Astrocyte of the hippocampus (primary cell): Measurements from ENCODE around the gene OR11A1.
"Not testable (repeated sequence)": the region's sequence is repeated elsewhere in the genome, so short reads cannot be mapped to it uniquely, and the experiment has no call there.

ENCODE experiments used
- DNase-seq: peaks from one replicate; pipeline ENCODE4 v3.0.0; 2011; ENCODE audit warnings: low read depth, low spot score

The OR11A1 gene

DNA sequence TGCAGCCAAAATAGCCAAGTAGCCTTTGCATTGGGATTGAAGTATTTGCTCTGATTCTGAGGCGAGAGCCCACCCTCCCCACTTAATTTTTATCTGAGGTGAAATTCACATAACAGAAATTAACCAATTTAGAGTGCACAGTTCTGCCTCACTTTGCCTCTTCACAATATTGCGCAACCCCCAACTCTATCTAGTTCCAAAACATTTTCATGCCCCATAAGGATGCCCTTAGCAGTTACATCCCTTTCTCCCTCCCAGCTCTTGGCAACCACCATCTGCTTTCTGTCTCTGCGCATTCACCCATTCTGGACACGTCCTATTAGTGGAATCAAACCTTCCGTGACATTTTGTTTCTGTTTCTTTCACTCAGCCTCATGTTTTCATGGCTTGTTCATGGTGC, 21.9 kb upstream of the OR11A1 start:
- DNase-seq: no peak

DNA sequence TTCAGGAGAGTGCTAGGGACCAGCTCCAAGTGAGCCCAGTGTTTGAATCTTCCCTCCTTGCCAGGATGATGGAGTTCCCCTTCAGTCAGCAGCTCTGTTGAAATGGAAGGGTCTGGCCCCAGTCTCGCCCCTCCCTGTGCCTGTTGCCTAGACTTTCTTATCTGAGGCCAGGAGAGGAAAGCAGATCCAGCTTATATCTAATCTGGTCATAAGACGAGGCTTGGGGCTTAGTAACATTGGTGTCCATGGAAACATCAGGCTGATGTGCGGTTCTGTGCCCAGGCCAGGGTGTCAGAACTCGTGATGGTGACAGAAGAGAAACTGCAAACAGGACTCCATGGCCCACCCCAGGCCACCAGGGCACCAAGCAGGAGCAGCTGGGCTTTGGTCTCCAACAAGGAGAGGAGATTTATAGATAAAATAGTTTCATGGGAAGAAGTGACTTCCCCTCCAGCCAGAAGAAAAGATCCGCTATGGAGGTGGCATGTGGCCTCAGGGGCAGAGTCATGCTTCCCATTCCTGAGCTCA, 21.1 kb upstream of the OR11A1 start:
- DNase-seq: no peak

DNA sequence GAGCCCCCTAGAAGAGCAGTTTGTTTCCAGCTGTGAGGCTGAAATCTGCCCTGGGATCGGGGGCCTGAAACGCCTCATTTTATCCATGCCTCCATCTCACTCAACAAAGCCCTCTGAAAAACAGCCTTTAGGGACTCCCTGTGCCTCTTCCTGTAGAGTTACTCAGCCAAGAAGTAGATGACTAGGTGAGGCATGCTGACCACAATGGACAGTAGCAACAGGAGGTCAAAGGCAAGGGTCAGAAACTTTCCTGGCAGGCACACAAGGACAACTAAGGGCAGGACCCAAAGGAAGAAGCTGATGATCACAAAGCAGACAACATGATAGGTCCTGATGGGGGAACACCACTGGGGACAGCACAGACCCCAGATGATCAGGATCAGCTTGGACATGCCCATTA, 18.1 kb upstream of the OR11A1 start:
- no peak for DNase-seq

DNA sequence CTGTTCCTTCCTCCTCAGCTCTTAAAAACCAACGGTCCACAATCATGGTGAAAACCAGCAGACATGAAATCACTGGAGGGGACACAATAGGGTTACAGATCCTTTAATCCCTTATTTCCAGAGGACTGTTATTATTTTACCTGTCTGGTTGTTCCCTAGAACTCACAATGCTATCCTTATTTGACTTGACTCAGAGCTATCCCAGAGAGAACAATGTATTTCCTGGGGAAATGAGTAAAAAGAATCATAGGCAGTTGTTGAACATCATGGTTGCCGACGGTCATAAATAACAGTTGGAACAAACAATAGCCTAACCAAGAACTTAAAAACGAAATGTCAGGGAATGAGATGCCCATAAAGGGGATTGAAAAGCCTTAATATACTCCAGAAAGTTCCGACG, 9.4 kb upstream of the OR11A1 start:
- no peak for DNase-seq

DNA sequence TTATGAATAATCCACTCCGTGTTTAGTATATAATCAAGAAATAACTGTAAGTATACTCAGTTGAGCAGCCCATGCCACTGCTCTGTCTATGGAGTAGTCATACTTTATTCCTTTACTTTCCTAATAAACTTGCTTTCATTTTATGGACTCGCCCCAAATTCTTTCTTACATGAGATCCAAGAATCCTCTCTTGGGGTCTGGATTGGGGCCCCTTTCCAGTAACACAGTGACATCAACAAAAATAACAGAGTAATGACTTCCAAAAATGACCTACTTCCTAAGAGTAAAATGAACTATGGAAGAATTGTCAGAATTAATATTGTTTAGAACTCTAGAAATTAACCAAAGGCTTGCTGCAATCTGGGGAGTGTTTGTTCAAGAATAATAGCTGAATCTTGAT, 8.9 kb upstream of the OR11A1 start:
- no peak for DNase-seq

DNA sequence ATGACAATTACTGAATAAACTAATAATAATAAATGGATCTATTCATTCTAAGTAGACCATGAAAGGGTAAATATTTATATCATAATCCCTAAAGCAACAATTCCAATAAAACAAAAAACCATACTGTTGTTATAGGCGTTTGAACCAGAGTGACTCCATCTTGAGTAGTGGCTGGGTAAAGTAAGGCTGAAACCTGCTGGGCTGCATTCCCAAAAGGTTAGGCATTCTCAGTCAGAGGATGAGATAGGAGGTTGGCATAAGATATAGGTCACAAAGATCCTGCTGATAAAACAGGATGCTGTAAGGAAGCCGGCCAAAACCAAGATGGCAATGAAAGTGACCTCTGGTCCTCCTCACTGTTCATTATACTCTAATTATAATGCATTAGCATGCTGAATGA, 8.4 kb upstream of the OR11A1 start:
- no peak for DNase-seq

DNA sequence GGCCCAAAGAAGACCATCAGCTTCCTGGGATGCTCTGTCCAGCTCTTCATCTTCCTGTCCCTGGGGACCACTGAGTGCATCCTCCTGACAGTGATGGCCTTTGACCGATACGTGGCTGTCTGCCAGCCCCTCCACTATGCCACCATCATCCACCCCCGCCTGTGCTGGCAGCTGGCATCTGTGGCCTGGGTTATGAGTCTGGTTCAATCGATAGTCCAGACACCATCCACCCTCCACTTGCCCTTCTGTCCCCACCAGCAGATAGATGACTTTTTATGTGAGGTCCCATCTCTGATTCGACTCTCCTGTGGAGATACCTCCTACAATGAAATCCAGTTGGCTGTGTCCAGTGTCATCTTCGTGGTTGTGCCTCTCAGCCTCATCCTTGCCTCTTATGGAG, 5.2 kb upstream of the OR11A1 start:
- DNase-seq: no peak

DNA sequence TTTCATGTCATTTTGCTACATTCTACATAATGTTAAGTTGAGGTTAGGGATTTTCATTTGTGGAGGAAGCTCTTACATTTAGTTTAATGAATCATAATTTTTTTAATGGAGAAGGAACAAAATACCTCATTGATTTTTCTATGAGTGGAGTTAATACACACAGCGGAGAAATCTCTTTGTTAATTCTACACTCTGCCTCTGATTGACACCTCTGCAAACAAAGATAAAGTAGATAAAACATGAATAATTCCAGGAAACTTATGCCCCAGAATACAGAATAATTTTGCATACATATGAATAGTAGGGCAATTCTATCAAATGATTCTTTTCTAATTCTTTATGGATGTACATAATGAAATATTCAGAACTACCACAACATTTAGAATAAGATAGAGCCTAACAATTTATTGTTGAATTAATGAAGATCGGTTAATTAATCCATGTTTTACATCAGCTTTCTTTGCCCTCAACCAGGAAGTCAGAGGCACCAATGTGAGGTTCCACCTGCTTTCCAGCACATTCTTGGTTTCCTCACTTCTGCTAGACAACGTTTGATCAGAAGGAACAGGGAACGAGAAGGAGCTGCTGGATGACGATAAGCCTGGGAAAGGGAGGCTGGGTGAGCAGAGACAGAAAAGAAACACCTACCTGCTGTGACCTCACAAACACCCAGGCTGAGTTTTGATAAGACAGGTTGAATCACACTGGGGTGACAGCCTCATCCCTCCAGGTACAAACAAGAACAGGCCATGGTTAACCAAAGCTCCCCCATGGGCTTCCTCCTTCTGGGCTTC, 4.3 kb upstream of the OR11A1 start:
- no peak for DNase-seq

DNA sequence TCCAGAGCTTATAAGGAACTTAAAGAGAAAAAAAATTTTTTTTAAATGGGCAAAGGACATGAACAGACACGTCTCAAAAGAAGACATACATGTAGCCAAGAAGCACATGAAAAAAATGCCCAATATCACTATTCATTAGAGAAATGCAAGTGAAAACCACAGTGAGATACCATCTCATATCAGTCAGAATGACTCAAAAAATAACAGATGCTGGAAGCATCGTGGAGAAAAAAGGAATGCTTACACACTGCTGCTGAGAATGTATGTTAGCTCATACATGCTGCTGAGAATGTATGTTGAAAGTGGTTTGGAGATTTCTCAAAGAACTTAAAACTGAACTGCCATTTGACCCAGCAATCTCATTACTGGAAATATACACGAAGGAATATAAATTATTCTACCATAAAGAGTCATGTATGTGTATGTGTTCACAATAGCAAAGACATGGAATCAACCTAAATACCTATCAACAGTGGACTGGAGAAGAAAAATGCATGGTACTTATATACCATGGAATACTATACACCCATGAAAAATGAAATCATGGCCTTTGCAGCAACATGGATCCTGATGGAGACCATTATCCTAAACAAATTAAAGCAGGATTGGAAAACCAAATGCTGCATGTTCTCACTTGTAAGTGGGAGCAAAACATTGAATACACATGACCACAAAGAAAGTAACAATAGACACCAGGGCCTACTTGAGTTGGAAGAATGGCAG, 5.2 kb downstream of the OR11A1 start:
- DNase-seq: no peak

DNA sequence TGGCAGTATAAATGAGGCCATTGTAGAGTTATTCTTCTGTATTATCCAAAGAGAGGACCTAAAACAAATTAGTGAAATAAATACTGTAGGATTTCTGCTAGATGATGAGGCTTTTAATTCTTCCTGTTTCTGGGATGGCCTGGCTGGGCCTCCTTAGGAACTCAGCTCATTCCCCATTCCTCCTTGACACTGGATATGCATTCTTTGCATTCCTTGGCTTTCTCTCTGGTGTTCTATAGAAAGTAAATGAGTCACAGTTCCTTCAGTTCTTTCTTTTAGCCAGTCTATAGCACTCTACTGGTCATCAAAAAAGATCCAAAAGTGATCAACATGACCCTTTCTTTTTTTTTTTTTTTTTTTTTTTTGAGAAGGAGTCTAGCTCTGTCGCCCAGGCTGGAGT, 9.2 kb downstream of the OR11A1 start:
- peak; percentile 3 for DNase-seq

DNA sequence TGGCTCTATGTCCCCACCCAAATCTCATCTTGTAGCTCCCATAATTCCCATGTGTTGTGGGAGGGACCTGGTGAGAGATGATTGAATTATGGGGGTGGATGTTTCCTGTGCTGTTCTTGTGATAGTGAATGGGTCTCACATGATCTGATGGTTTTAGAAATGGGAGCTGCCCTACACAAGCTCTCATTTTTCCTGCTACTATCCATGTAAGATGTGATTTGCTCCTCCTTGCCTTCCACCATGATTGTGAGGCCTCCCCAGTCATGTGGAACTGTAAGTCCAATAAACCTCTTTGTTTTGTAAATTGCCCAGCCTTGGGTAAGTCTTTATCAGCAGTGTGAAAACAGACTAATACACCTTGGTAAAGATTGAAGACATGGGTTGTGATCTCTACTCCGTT, 12.8 kb downstream of the OR11A1 start:
- DNase-seq: not testable (repeated sequence)

DNA sequence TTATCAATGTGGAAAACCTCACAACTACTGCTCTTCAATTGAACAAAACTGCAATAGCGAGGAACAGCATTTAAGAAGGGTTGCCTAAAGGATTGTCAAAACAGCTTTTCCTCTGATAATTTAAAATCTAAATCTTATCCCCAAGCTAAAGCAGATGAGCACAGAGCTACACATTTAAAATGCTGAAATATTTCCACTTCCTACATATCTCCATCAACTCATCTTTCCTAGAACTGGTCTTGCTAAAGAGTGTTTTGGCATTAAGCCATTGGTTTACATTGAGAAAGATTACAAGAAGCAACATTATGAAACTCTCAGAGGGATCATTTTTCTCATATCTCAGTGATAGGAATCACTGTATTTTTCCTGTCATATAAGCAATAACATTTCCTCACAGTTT, 14.2 kb downstream of the OR11A1 start:
- DNase-seq: no peak

DNA sequence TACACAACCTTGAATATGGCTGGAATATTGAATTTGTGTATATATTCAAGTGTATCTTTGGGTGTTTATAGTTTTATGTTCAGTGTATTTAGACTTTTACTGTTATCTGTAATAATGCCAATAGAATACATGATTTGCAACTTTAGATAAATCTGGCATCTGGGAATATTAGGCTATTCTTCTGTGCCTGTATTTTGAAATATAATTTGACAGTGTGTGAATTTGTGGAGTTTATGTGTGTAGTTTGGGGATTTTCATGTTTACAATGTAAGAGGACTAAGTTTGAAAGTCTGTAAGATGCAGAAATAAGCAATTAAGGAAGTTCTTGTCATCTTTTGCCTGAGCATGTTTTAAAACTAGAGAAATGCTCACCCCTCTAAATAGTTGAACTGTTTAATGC, 17.9 kb downstream of the OR11A1 start, which contains the start of gene OR10C1:
Gene OR10C1, plus strand, starts transcription at position 301 of the 400 bp plus-strand sequence. CDS start 710 bp downstream, outside the sequence.
- DNase-seq: no peak

DNA sequence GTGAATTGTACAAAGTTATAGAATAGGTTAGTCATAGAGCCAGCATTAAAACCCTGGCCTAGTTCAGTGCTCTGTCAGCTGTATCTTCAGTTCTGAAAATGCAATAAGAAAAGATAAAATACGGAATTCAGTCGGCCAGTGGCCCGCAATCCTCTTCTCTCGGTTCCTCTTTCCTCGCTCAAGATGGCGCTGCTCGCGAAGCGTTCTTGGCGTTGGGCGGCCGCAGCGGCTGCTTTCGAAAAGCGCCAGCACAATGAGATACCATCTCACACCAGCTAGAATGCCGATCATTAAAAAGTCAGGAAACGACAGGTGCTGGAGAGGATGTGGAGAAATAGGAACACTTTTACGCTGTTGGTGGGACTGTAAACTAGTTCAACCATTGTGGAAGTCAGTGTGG, 20.1 kb downstream of the OR11A1 start:
- not testable (repeated sequence) for DNase-seq

DNA sequence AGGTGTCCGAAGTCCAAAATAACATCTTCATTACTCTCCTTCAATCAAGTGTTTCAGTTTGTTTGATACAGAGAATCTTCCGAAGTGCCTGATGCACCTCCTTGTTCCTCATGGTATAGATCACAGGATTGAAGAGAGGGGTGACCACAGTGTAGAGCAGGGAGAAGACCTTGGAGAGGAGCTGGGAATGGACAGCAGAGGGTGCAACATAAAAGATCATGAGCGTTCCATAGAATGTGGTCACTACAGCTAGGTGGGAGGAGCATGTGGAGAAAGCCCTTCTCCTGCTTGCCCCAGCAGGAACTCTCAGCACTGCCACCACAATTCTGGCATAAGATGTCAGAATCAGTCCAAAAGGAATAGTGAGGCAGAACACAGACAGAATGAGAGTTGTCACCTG, 30.2 kb downstream of the OR11A1 start:
- no peak for DNase-seq

DNA sequence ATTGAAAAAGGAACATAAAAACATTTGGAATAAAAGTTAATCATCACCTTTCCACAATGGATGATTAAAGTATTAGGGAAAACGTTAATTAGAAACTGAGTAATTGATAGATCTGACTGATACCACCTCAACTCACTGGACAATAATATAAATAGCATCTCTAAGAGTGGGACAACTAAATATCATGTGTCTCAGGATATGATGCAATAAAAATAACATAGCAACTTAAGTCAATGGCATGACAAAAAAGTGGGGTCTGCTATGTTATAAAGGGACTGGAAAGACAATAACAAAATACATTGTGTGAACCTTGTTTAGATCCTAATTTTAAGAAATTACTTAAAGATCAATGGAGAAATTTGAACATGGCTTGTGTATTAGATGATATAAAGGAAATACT, 31.8 kb downstream of the OR11A1 start:
- no peak for DNase-seq

DNA sequence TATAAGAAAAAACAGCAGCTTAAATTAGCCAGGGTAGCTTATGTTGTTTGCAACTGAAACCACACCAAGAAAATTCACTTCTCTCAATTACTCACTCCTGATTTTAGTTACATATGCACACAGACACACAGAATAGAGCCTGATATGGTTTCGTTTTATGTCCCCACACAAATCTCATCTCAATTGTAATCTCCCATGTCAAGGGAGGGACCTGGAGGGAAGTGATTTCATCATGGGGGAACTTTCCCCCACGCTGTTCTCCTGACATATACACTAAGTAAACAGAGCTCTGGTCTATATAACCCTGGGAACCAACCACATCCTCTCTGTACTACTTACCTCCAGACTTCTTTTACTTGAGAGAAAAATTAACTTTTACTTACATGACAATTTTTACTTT, 32.3 kb downstream of the OR11A1 start:
- no peak for DNase-seq

DNA sequence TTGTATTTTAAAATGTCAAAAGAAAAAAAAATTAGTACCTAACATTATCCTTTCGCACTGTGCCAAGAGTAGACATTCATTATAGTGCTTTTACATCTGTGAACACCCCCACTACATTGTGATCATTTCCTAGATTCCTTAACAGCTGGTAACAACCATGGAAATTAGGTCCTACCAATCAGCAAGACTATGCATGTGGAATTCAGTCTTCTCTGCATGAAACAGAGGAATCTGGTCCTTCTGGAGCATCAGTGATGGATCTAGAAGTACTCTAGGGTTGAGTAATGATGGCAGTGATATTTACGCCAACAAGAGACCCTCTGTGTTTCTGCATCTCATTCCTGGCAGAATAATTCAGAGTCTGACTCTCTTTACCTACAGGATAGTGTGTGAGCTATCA, 32.7 kb downstream of the OR11A1 start:
- no peak for DNase-seq

DNA sequence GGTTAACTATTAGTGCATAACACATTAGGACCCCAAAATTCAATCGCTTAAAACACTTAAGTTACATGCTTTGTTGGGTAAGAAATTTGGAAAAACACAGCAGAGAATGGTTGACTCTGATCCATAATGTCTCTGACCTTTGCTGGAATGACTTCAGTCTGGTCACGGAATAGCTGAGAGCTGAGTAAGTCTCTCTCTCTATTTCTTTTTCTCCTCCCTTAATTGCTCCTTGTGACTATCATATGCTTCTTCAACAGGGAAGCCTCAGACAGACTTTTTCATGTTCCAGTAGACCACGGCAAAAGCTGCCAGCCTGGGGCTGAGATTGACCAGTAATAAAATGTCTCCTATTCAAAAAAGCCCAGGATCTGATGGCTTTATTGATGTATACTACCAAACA, 37.4 kb downstream of the OR11A1 start:
- DNase-seq: no peak

DNA sequence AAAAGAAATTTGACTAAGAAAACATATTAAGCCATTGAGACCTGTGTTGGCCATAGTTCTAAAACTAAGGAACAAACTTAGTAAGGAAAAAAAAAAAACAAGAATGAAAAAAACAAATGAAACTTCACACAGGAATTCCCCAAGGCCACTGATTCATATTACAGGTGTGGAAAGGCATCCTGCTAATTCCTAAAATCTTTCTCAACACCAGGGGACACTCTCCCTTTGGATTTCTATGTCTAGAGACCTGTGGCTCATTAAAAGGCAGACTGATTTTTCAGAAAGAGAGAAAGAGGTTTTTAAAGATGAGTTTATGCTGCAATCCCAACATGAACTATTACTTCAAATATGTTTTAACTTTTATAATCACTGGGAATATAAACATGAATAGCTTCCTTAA, 42.3 kb downstream of the OR11A1 start, which contains the start of gene OR12D1:
Gene OR12D1, plus strand, starts transcription at position 341 of the 400 bp plus-strand sequence.
- DNase-seq: no peak

DNA sequence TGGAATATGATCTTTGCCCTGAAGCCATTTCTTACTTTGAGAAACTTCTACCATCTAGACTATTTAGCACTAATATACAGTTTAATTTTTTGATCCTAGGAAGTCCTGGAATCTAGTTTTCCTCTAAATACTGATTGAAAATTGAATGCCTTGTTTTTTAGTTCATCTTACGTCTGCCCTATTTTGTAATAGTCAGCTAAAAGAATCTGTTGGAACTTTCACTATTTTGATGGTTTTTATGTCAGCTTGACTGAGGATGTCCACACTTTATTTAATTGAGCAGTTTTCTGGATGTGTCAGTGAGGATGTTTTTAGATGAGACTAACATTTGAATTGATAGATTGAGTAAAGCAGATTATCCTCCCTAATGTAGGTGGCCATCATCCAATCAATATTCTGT, 53.1 kb downstream of the OR11A1 start:
- no peak for DNase-seq

DNA sequence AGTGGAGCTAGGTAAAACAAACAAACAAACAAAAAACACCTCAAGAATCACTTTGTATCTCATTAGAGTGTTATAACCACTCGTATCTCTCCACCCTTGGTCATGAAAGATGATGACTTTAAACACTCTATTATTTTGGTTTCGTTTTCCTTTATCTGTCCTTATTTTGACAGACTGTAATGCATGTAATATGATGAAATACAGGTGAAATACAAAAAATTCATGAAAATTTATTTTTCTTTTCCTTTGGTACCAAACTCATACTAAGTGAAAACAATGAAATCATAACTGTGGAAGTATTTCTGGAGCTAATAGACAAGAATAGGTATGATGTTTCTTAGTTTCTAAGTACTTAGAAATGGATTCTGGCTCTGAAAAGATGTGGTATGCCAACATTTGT, 57.3 kb downstream of the OR11A1 start:
- DNase-seq: no peak

DNA sequence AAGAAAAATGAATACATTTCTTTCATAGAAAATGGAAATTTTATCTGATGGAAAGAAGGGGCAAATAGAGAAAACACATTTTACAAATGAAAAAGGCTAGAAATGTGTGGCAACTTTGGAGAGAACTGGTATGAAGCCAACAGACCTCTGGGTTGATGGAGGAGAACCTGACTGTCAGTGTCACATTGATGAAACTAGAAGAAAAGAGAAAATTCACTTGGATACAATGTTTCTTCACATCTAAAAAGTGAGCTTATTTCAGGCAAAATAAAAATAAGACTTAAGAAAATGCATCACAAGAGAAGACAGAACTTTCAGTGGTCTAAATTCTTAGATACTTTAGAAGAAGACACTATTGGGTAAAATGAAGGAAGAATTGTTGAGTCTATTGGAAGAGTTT, 61.5 kb downstream of the OR11A1 start, which contains the start of gene OR12D2:
Gene OR12D2, plus strand, starts transcription at position 301 of the 400 bp plus-strand sequence. CDS start 1,069 bp downstream, outside the sequence.
- DNase-seq: no peak
